H9 (cell line): Measurements from ENCODE around the gene MICAL2. TPM values are rescaled to one million over a fixed set of nuclear protein-coding genes. Genes with fewer than 3 reads are reported as not detected.

Experiments used
- DNase-seq: peaks from one replicate; pipeline ENCODE4 v3.0.0-alpha.2; 2017
- H2AFZ ChIP-seq: one replicate; pipeline ENCODE4 v1.6.1; 2013; ENCODE audit warnings: mild to moderate bottlenecking, low read length, control low read depth, moderate library complexity
- H2AK5ac ChIP-seq: 2 replicates; pipeline ENCODE4 v1.6.1; 2013; ENCODE audit warnings: low read length, control low read depth, mixed read lengths; ENCODE audit not compliant: insufficient read length
- H2BK120ac ChIP-seq: one replicate; pipeline ENCODE4 v1.6.1; 2013; ENCODE audit warnings: low read depth, mild to moderate bottlenecking, low read length, control low read depth, inconsistent platforms; ENCODE audit not compliant: poor library complexity, severe bottlenecking
- H2BK12ac ChIP-seq: 2 replicates; pipeline ENCODE4 v1.6.1; 2013; ENCODE audit warnings: low read length, control low read depth, mixed read lengths, low read depth; ENCODE audit not compliant: insufficient read length
- H2BK15ac ChIP-seq: 2 replicates; pipeline ENCODE4 v1.6.1; 2013; ENCODE audit warnings: low read depth, low read length, control low read depth
- H2BK20ac ChIP-seq: one replicate; pipeline ENCODE4 v1.6.1; 2013; ENCODE audit warnings: low read depth, mild to moderate bottlenecking, low read length, control low read depth, inconsistent platforms; ENCODE audit not compliant: poor library complexity, severe bottlenecking
- H2BK5ac ChIP-seq: 2 replicates; pipeline ENCODE4 v1.6.1; 2013; ENCODE audit warnings: low read length, control low read depth, mixed read lengths; ENCODE audit not compliant: insufficient read length
- H3K14ac ChIP-seq: 2 replicates; pipeline ENCODE4 v1.6.1; 2013; ENCODE audit warnings: low read length, control low read depth; ENCODE audit not compliant: insufficient read depth
- H3K18ac ChIP-seq: 2 replicates; pipeline ENCODE4 v1.6.1; 2013; ENCODE audit warnings: low read depth, mild to moderate bottlenecking, mixed read lengths, low read length, control low read depth; ENCODE audit not compliant: insufficient read length
- H3K23ac ChIP-seq: 2 replicates; pipeline ENCODE4 v1.6.1; 2013; ENCODE audit warnings: low read length, control low read depth, mixed read lengths, low read depth; ENCODE audit not compliant: insufficient read length
- H3K23me2 ChIP-seq: 2 replicates; pipeline ENCODE4 v1.6.1; 2013; ENCODE audit warnings: low read depth, mild to moderate bottlenecking, mixed read lengths, low read length, control low read depth; ENCODE audit not compliant: insufficient read length, poor library complexity, severe bottlenecking
- H3K27ac ChIP-seq: 2 replicates; pipeline ENCODE4 v1.5.1; 2013; ENCODE audit warnings: low read length, control low read depth, mixed read lengths, low read depth; ENCODE audit not compliant: insufficient read length
- H3K27me3 ChIP-seq: 2 replicates; pipeline ENCODE4 v1.6.1; 2013; ENCODE audit warnings: low read length, control low read depth, inconsistent platforms; ENCODE audit not compliant: insufficient read depth
- H3K4ac ChIP-seq: 2 replicates; pipeline ENCODE4 v1.6.1; 2013; ENCODE audit warnings: low read depth, mild to moderate bottlenecking, control low read depth, inconsistent platforms, low read length, moderate library complexity
- H3K4me1 ChIP-seq: 2 replicates; pipeline ENCODE4 v1.6.1; 2013; ENCODE audit warnings: low read length, control low read depth, inconsistent platforms; ENCODE audit not compliant: insufficient read depth
- H3K4me2 ChIP-seq: 2 replicates; pipeline ENCODE4 v1.6.1; 2013; ENCODE audit warnings: low read length, control low read depth, mixed read lengths; ENCODE audit not compliant: insufficient read length, insufficient read depth
- H3K56ac ChIP-seq: 2 replicates; pipeline ENCODE4 v1.6.1; 2013; ENCODE audit warnings: low read depth, mild to moderate bottlenecking, mixed read lengths, low read length, control low read depth; ENCODE audit not compliant: insufficient read length
- H3K79me1 ChIP-seq: 2 replicates; pipeline ENCODE4 v1.6.1; 2013; ENCODE audit warnings: low read depth, mild to moderate bottlenecking, moderate library complexity, low read length, control low read depth, inconsistent platforms; ENCODE audit not compliant: insufficient read depth, poor library complexity, severe bottlenecking
- H3K79me2 ChIP-seq: 2 replicates; pipeline ENCODE4 v1.6.1; 2013; ENCODE audit warnings: low read length, control low read depth, inconsistent platforms; ENCODE audit not compliant: insufficient read depth
- H3K9ac ChIP-seq: 2 replicates; pipeline ENCODE4 v1.6.1; 2013; ENCODE audit warnings: low read length, control low read depth, mixed read lengths; ENCODE audit not compliant: insufficient read length; ENCODE audit errors: extremely low read depth
- H3K9me3 ChIP-seq: one replicate; pipeline ENCODE4 v1.6.1; 2013; ENCODE audit warnings: low read depth, low read length, inconsistent platforms; ENCODE audit not compliant: control insufficient read depth
- H3T11ph ChIP-seq: one replicate; pipeline ENCODE4 v1.6.1; 2013; ENCODE audit warnings: mild to moderate bottlenecking, low read length, control low read depth, inconsistent platforms
- H4K20me1 ChIP-seq: one replicate; pipeline ENCODE4 v1.6.1; 2013; ENCODE audit not compliant: control insufficient read depth, insufficient read length, insufficient read depth
- H4K5ac ChIP-seq: 2 replicates; pipeline ENCODE4 v1.6.1; 2013; ENCODE audit warnings: low read depth, mild to moderate bottlenecking, mixed read lengths, low read length, control low read depth; ENCODE audit not compliant: insufficient read length
- H4K8ac ChIP-seq: replicated peaks from 2 replicates; pipeline ENCODE4 v1.6.1; 2013; ENCODE audit warnings: low read length, control low read depth, mixed read lengths, low read depth; ENCODE audit not compliant: insufficient read length
- H4K91ac ChIP-seq: 2 replicates; pipeline ENCODE4 v1.6.1; 2013; ENCODE audit warnings: low read depth, mild to moderate bottlenecking, moderate library complexity, mixed read lengths, low read length, control low read depth; ENCODE audit not compliant: insufficient read length
- H3K27ac Mint-ChIP-seq, 3 experiments: 2 replicates in 2 of 3; 3 replicates in 1 of 3; pipeline ENCODE4 v1.8.0; 2020 to 2021; ENCODE audit warnings: mixed read lengths in 3 of 3, mild to moderate bottlenecking in 1 of 3, moderate library complexity in 1 of 3
- H3K27me3 Mint-ChIP-seq: 2 replicates; pipeline ENCODE4 v1.8.0; 2021; ENCODE audit warnings: low read depth, mild to moderate bottlenecking, moderate library complexity, mixed read lengths
- H3K36me3 Mint-ChIP-seq, 3 experiments: 2 replicates in 2 of 3; 3 replicates in 1 of 3; pipeline ENCODE4 v1.8.0; 2020 to 2021; ENCODE audit warnings: low read depth in 3 of 3, mixed read lengths in 3 of 3; ENCODE audit not compliant: insufficient read depth in 1 of 3
- H3K4me1 Mint-ChIP-seq, 2 experiments: 2 replicates each; pipeline ENCODE4 v1.8.0; 2020; ENCODE audit warnings: mixed read lengths in 2 of 2
- H3K4me3 Mint-ChIP-seq, 2 experiments: 2 replicates in 1 of 2; 3 replicates in 1 of 2; pipeline ENCODE4 v1.8.0; 2020 to 2021; ENCODE audit warnings: mild to moderate bottlenecking in 2 of 2, mixed read lengths in 2 of 2, moderate library complexity in 1 of 2
- H3K9me3 Mint-ChIP-seq, 2 experiments: 2 replicates in 1 of 2; 3 replicates in 1 of 2; pipeline ENCODE4 v1.8.0; 2020; ENCODE audit warnings: mild to moderate bottlenecking in 2 of 2, mixed read lengths in 2 of 2, moderate library complexity in 1 of 2
- CTCF ChIP-seq: fragments of 200-600 bp; sonication (generic); conservative IDR thresholded peaks from 3 replicates; pipeline ENCODE4 v1.8.0; 2021; ENCODE audit warnings: antibody characterized with exemption, mild to moderate bottlenecking
- WGBS: extraction: QIAGEN DNeasy Blood & Tissue Kit; methylation state at CpG from one replicate; pipeline ENCODE4 v1.1.7; 2013; ENCODE audit warnings: missing lambda C conversion rate, low lambda C conversion rate, mixed read lengths; ENCODE audit not compliant: insufficient read length; ENCODE audit errors: extremely low coverage; 5-methylcytosine and 5-hydroxymethylcytosine counted together
- total RNA-seq: library from RNA; stranded (reverse); gene quantifications from 2 replicates; pipeline ENCODE4 v1.2.1, GENCODE V29; 2021

MICAL2 gene
- total RNA-seq, 1 experiment from 2014 or later = 4.7 TPM

DNA sequence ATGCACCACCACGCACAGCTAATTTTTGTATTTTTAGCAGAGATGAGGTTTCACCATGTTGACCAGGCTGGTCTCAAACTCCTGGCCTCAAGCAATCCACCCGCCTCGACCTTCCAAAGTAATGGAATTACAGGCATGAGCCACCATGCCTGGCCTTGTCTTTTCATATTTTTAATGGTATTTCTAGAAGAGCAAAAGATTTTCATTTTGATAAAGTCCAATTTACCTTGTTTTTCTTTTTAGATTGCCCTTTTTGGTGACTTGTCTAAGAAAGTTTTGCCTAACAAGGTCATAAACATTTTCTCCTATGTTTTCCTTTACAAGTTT, 45.5 kb upstream of the MICAL2 start:
- Mint-ChIP-seq H3K27me3 (no peaks in the 10 kb centered on the region; the same call in 1 of the 2 replicates), H3K9me3 (peaks cover 4% of the 10 kb centered on the region in 2 experiments; a peak in 2 of 5 replicates), H3K36me3 (no peaks in the 10 kb centered on the region; a peak in 3 of 7 replicates), H3K27ac (no peak overlapping the region), H3K4me1 (peaks cover 22 to 25% of the 10 kb centered on the region in 2 experiments), H3K4me3 (no peak overlapping the region)
- H3T11ph ChIP-seq = no peak overlapping the region
- no peak for DNase-seq
- H4K8ac ChIP-seq = no peak overlapping the region
- H3K14ac ChIP-seq = no peak overlapping the region
- H2BK20ac ChIP-seq = no peak overlapping the region
- no peak overlapping the region for H2BK120ac ChIP-seq
- no peak overlapping the region for H3K23ac ChIP-seq
- no peaks in the 10 kb centered on the region; the same call in 1 of the 2 replicates for H3K4me1 ChIP-seq
- H3K4ac ChIP-seq = no peak overlapping the region
- H3K27me3 ChIP-seq = no peaks in the 10 kb centered on the region
- no peak overlapping the region for H2AK5ac ChIP-seq
- no peak overlapping the region for H3K18ac ChIP-seq
- H3K56ac ChIP-seq = no peak overlapping the region
- no peak overlapping the region for H3K9ac ChIP-seq
- H3K9me3 ChIP-seq = no peaks in the 10 kb centered on the region
- no peak overlapping the region for H2BK5ac ChIP-seq
- no peak for TF ChIP-seq CTCF
- no peaks in the 10 kb centered on the region for H4K20me1 ChIP-seq
- no peak overlapping the region for H4K5ac ChIP-seq
- H2BK12ac ChIP-seq = no peak overlapping the region
- H2AFZ ChIP-seq = no peak overlapping the region
- no peak overlapping the region for H3K27ac ChIP-seq
- WGBS = no CpG with 5 or more reads among the region's 3 CpGs
- no peaks in the 10 kb centered on the region for H3K79me1 ChIP-seq
- H2BK15ac ChIP-seq = no peak overlapping the region
- no peaks in the 10 kb centered on the region for H3K23me2 ChIP-seq
- H4K91ac ChIP-seq = no peak overlapping the region
- H3K4me2 ChIP-seq = no peak overlapping the region
- no peaks in the 10 kb centered on the region for H3K79me2 ChIP-seq
